RWPE1 (cell line): ENCODE data around the gene STOX1.

ENCODE experiments used
- CTCF ChIA-PET: fragments of 350-600 bp; sonication (Branson Sonifier 250); formaldehyde crosslinking; extraction: SDS; loops from one replicate; lab custom pipeline; 2021; lab: Yijun Ruan, JAX
- POLR2A ChIA-PET: fragments of 400-600 bp; formaldehyde crosslinking; extraction: SDS; loops from one replicate; lab custom pipeline; 2020; ENCODE audit warnings: antibody characterized with exemption; ENCODE audit not compliant: low non-redundant PET; lab: Yijun Ruan, JAX
- DNase-seq: peaks from one replicate; pipeline ENCODE4 v3.0.0; 2012; ENCODE audit warnings: low spot score
- H3K27ac ChIP-seq: fragments of 450-650 bp; 2 replicates; pipeline ENCODE4 v1.5.1; 2017
- TF ChIP-seq, protein P1 (sequence below): fragments of 450-650 bp; conservative IDR thresholded peaks from 2 replicates; pipeline ENCODE4 v1.5.1; 2017; ENCODE audit warnings: low read depth, mild to moderate bottlenecking

The STOX1 gene, protein sequence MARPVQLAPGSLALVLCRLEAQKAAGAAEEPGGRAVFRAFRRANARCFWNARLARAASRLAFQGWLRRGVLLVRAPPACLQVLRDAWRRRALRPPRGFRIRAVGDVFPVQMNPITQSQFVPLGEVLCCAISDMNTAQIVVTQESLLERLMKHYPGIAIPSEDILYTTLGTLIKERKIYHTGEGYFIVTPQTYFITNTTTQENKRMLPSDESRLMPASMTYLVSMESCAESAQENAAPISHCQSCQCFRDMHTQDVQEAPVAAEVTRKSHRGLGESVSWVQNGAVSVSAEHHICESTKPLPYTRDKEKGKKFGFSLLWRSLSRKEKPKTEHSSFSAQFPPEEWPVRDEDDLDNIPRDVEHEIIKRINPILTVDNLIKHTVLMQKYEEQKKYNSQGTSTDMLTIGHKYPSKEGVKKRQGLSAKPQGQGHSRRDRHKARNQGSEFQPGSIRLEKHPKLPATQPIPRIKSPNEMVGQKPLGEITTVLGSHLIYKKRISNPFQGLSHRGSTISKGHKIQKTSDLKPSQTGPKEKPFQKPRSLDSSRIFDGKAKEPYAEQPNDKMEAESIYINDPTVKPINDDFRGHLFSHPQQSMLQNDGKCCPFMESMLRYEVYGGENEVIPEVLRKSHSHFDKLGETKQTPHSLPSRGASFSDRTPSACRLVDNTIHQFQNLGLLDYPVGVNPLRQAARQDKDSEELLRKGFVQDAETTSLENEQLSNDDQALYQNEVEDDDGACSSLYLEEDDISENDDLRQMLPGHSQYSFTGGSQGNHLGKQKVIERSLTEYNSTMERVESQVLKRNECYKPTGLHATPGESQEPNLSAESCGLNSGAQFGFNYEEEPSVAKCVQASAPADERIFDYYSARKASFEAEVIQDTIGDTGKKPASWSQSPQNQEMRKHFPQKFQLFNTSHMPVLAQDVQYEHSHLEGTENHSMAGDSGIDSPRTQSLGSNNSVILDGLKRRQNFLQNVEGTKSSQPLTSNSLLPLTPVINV

GRCh38 chr10:68826764-68827591, at the start of gene STOX1:
Gene STOX1, plus strand, starts transcription at chr10:68827531. Its CDS starts 93 bp downstream, at chr10:68827624.
- H3K27ac ChIP-seq, result peak within 1 kb of the TSS; percentile 60
- CTCF ChIA-PET, result interaction anchor here (0.7 to 0.8 kb wide), 3 partner anchors 11 to 420 kb away, joined by 3 to 5 read pairs (median 4); partner anchors contain the start of gene RUFY2
- peak; percentile 75 for DNase-seq
- TF ChIP-seq, protein P1, sequence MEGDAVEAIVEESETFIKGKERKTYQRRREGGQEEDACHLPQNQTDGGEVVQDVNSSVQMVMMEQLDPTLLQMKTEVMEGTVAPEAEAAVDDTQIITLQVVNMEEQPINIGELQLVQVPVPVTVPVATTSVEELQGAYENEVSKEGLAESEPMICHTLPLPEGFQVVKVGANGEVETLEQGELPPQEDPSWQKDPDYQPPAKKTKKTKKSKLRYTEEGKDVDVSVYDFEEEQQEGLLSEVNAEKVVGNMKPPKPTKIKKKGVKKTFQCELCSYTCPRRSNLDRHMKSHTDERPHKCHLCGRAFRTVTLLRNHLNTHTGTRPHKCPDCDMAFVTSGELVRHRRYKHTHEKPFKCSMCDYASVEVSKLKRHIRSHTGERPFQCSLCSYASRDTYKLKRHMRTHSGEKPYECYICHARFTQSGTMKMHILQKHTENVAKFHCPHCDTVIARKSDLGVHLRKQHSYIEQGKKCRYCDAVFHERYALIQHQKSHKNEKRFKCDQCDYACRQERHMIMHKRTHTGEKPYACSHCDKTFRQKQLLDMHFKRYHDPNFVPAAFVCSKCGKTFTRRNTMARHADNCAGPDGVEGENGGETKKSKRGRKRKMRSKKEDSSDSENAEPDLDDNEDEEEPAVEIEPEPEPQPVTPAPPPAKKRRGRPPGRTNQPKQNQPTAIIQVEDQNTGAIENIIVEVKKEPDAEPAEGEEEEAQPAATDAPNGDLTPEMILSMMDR, result no peak
- POLR2A ChIA-PET, result interaction anchor here (0.6 to 1.3 kb wide), 3 partner anchors 10 to 189 kb away, joined by 3 to 5 read pairs (median 5); no protein-coding TSS in a partner anchor

DNA sequence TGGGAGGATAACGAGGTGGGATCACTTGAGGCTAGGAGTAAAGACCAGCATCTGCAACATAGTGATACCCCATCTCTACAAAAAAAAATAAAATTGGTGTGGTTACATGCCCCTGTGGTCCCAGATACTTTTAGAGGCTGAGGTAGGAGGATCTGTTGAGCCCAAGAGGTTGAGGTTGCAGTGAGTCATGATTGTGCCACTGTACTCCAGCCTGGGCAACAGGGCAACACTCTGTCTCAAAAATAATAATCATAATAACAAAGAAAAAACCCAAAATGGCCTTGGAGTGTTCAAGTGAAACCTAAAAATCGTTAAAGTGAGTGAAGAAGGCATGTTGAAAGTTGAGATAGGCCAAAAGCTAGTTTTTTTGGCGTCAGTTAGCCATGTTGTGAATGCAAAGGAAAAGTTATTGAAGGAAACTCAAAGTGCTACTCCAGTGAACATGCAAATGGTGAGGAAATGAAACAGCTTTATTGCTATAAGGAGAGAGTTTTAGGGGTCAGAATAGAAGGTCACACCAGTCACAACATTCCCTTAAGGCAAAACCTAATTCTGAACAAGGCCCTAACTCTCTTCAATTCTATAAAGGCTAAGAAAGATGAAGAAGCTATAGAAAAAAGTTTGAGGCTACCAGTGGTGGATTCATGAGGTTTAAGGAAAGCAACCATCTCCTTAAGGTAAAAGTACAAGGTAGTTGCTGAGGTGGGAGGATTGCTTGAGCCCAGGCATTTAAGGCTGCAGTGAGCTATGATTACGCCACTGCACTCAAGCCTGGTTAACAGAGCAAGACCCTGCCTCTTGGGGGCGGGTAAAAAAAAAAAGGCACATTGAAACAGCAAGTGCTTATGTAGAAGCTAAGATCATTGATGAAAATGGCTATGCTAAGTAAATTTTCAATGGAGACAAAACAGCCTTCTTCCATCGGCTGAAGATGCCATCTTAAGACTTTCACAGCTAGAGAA, 45.4 kb upstream of the STOX1 start:
- TF ChIP-seq, protein P1, result no peak
- POLR2A ChIA-PET, result interaction anchor here (0.6 kb wide), 1 partner anchor 15 kb away, joined by 3 read pairs; no protein-coding TSS in a partner anchor
- no peak overlapping the region for H3K27ac ChIP-seq
- no peak for DNase-seq
- CTCF ChIA-PET, result interaction anchor here (0.6 to 1.4 kb wide), 3 partner anchors 116 to 433 kb away, joined by 3 read pairs; no protein-coding TSS in a partner anchor

- no peak for DNase-seq
- ChIA-PET POLR2A (interaction anchor here (0.6 kb wide), 1 partner anchor 356 kb away, joined by 3 read pairs; no protein-coding TSS in a partner anchor), CTCF (no interaction called here)
- TF ChIP-seq, protein P1, result no peak
- no peak overlapping the region for H3K27ac ChIP-seq
Observed at GRCh38 chr10:68784476-68784875, 42.9 kb upstream of the STOX1 start.

DNA sequence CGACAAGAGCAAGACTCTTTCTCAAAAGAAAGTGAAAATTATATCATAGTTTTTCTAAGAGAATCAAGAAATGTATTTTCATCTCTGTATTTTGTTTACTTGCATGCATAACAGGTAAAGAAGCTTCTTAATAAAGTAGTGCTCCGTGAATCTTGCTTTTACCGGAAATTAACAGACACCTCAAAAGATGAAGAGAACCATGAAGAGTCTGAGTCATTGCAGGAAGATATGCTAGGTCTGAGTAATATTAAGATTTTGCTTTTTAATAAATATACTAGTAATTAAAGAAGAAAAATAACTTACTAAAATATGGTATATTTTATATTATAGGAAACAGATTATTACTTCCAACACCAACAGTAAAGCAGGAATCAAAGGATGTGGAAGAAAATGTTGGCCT, 39.5 kb upstream of the STOX1 start:
- TF ChIP-seq, protein P1, result no peak
- no peak for DNase-seq
- no peak overlapping the region for H3K27ac ChIP-seq
- ChIA-PET POLR2A (no interaction called here), CTCF (interaction anchor here (1.0 kb wide), 1 partner anchor 27 kb away, joined by 3 read pairs; no protein-coding TSS in a partner anchor)

DNA sequence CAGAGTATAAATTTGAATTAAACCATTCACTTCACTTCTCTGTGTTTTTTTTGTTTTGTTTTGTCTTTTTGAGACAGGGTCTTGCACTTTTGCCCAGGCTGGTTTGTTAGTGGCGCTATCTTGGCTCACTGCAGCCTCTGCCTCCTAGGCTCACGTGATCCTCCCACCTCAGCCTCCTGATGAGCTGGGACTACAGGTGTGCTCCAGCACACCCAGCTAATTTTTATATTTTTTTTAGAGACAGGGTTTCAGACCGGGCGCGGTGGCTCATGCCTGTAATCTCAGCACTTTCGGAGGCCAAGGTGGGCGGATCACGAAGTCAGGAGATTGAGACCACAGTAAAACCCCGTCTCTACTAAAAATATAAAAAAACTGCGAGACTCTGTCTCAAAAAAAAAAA, 36.9 kb upstream of the STOX1 start:
- ChIA-PET CTCF (no interaction called here), POLR2A (no interaction called here)
- no peak overlapping the region for H3K27ac ChIP-seq
- DNase-seq, result no peak
- TF ChIP-seq, protein P1, result no peak
